Prostate gland (tissue), 2 donors: Measurements from ENCODE around the gene ELL3. TPM values are rescaled to one million over a fixed set of nuclear protein-coding genes. Genes with fewer than 3 reads are reported as not detected.
A peak's percentile ranks its signal among the peaks of the same experiment; 100 is the strongest.

Experiments
- DNase-seq: peaks from one replicate; pipeline ENCODE4 v3.0.0-alpha.2; 2019; ENCODE audit warnings: low spot score
- H3K27ac ChIP-seq, 2 donors: fragments of 200-600 bp; sonication (generic); 2 replicates each; pipeline ENCODE4 v1.5.1; 2017 to 2019
- H3K27me3 ChIP-seq: fragments of 200-600 bp; sonication (generic); replicated peaks from 2 replicates; pipeline ENCODE4 v1.5.1; 2019; ENCODE audit not compliant: insufficient read depth
- H3K36me3 ChIP-seq, 2 donors: fragments of 200-600 bp; sonication (generic); 1 replicate in 1 of 2; 2 replicates in 1 of 2; pipeline versions ENCODE4 v1.5.1 to v1.8.1; 2017 to 2019
- H3K4me1 ChIP-seq: fragments of 200-600 bp; sonication (generic); replicated peaks from 2 replicates; pipeline ENCODE4 v1.5.1; 2019
- H3K4me3 ChIP-seq, 2 donors: fragments of 200-600 bp; sonication (generic); 2 replicates each; pipeline ENCODE4 v1.5.1; 2017 to 2019
- H3K9me3 ChIP-seq: fragments of 200-600 bp; sonication (generic); 2 replicates; pipeline ENCODE4 v1.5.1; 2017
- POLR2A ChIP-seq: fragments of 450-650 bp; IDR thresholded peaks from one replicate; pipeline ENCODE4 v1.6.1; 2016; ENCODE audit warnings: antibody characterized with exemption, mild to moderate bottlenecking
- POLR2AphosphoS5 ChIP-seq: sonication (generic); formaldehyde crosslinking; IDR thresholded peaks from one replicate; pipeline ENCODE4 v1.6.1; 2017; ENCODE audit warnings: antibody characterized with exemption
- WGBS: methylation state at CpG from one replicate; pipeline ENCODE4 v1.1.5; 2018; 5-methylcytosine and 5-hydroxymethylcytosine counted together
- intact Hi-C: fragments of 100-400 bp; cut with DNase I; formaldehyde crosslinking; loops from one replicate; pipeline ENCODE4 v1.14.2; 2022
- total RNA-seq, 2 donors: library from RNA; depleted of rRNA; stranded (reverse); fragments of >200 nt; gene quantifications; one replicate each; pipeline ENCODE4 v1.1.0, GENCODE V29; 2016
- TF ChIP-seq, protein P1 (sequence below), 4 experiments: fragments of 200-600 bp in 2 of 4; fragments of 450-650 bp in 2 of 4; sonication (generic) in 2 of 4; IDR thresholded peaks; 1 replicate in 3 of 4; 2 replicates in 1 of 4; pipeline ENCODE4 v1.5.1; 2016 to 2019; ENCODE audit warnings: antibody characterized with exemption in 4 of 4, mild to moderate bottlenecking in 2 of 4, moderate library complexity in 2 of 4

ELL3 gene
- total RNA-seq, 2 donors from 2014 or later, result 4.7 to 7.7 TPM

DNA sequence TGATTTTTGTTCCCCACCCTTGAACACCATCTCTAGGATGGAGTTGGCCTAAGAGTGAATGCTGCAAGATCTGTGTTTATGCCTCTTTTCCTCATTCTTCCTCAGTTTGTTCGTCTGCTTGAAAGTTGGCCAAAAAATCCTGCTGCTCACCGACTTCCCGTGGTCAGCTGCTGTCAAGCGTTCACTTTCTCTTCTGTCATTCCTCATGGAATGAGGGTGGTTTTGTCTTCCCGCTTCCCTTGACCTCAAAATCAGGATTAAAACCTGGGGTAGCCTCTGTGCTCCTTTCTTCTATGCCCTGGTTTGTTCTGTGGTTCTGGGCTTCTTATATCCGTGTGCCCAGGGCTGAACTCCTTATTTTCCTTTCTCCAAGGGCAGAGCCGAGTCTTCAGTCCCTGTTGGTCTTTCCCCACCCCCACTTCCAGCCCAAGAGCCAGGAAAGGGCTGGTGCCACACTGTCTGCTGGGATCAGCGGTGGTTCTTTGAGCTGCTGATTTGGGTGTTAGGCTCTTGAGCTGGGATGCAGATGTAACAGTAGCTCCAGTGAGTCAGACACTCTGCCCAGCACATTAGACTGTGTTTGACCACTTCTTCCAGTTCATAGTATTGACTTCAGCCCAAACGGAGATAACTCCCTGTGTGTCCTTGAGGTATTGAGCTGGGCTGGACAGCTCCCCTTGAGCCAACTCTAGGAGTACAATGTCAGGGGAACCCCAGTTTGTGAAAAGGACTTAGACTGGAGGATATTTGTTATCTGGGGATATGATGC is 17.7 kb upstream of the ELL3 start:
- Histone ChIP-seq H3K27me3 (no peaks in the 10 kb centered on the region), H3K9me3 (no peaks in the 10 kb centered on the region), H3K4me1 (peaks cover 31% of the 10 kb centered on the region), H3K27ac (peak overlapping the region; percentile 99), H3K4me3 (peak overlapping the region in 1 of 2 donors; percentile 89), H3K36me3 (peaks cover 4 to 5% of the 10 kb centered on the region in 2 donors)
- TF ChIP-seq POLR2AphosphoS5 (no peak), POLR2A (no peak)
- TF ChIP-seq, protein P1, sequence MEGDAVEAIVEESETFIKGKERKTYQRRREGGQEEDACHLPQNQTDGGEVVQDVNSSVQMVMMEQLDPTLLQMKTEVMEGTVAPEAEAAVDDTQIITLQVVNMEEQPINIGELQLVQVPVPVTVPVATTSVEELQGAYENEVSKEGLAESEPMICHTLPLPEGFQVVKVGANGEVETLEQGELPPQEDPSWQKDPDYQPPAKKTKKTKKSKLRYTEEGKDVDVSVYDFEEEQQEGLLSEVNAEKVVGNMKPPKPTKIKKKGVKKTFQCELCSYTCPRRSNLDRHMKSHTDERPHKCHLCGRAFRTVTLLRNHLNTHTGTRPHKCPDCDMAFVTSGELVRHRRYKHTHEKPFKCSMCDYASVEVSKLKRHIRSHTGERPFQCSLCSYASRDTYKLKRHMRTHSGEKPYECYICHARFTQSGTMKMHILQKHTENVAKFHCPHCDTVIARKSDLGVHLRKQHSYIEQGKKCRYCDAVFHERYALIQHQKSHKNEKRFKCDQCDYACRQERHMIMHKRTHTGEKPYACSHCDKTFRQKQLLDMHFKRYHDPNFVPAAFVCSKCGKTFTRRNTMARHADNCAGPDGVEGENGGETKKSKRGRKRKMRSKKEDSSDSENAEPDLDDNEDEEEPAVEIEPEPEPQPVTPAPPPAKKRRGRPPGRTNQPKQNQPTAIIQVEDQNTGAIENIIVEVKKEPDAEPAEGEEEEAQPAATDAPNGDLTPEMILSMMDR (IDR thresholded peaks at IDR 0.05), result no peak
- intact Hi-C loops, result no loop called here
- WGBS, result 86% methylated on average over 9 of the region's 9 CpGs
- DNase-seq, result no peak

DNA sequence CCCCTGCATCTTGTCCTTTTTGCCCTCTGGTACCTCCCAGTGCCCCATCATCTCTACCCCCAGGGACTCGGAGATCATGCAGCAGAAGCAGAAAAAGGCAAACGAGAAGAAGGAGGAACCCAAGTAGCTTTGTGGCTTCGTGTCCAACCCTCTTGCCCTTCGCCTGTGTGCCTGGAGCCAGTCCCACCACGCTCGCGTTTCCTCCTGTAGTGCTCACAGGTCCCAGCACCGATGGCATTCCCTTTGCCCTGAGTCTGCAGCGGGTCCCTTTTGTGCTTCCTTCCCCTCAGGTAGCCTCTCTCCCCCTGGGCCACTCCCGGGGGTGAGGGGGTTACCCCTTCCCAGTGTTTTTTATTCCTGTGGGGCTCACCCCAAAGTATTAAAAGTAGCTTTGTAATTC is 16.9 kb upstream of the ELL3 start:
- peaks cover 4 to 5% of the 10 kb centered on the region in 2 donors for H3K36me3 ChIP-seq
- no peak for DNase-seq
- intact Hi-C loops, result no loop called here
- H3K27ac ChIP-seq, result peak overlapping the region; percentile 99
- no peaks in the 10 kb centered on the region for H3K9me3 ChIP-seq
- 79% methylated on average over 10 of the region's 10 CpGs for WGBS
- H3K4me1 ChIP-seq, result peaks cover 26% of the 10 kb centered on the region
- H3K4me3 ChIP-seq, result peak overlapping the region; percentile 89 to 98
- H3K27me3 ChIP-seq, result no peaks in the 10 kb centered on the region
- TF ChIP-seq POLR2A (no peak), POLR2AphosphoS5 (no peak)
- TF ChIP-seq, protein P1 (IDR thresholded peaks at IDR 0.05), result no peak

DNA sequence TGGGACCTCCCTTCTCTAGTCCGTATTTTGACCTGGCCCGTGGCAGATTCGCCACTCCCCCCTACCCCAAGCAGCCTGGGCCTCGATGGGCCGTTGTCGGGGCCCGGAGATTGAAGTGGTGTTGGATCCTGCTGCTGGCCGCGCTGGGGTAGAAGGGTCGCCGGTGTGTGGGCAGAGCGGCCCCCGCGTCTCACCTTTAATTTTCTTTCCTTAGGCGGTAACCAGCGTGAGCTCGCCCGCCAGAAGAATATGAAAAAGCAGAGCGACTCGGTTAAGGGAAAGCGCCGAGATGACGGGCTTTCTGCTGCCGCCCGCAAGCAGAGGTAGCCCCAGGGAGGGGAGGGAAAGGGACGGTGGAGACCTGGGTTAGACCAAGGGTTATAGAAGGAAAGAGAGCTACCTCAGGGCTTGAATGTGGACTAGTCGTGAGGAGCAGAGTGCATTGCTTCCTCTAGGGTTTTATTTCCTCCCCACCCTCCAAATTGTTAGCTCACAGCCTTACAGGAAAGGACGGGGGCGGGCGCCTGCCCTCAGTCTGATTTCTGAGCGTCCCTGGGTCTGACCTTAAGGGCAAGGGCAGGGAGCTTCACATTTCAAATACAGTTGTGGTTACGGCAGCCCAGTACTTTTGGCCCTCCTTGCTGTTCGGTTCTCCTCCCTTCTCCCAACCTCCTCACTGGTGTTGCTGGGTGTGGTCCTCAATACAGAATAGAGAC is 16.2 kb upstream of the ELL3 start:
- intact Hi-C loops, result no loop called here
- Histone ChIP-seq H3K27me3 (no peaks in the 10 kb centered on the region), H3K4me3 (peak overlapping the region; percentile 89 to 98), H3K36me3 (peaks cover 4 to 5% of the 10 kb centered on the region in 2 donors), H3K4me1 (peaks cover 22% of the 10 kb centered on the region), H3K27ac (peak overlapping the region; percentile 99), H3K9me3 (no peaks in the 10 kb centered on the region)
- TF ChIP-seq POLR2A (peak; percentile 52), POLR2AphosphoS5 (no peak)
- TF ChIP-seq, protein P1 (IDR thresholded peaks at IDR 0.05), result no peak
- DNase-seq, result no peak
- 1% methylated on average over 33 of the region's 33 CpGs for WGBS

DNA sequence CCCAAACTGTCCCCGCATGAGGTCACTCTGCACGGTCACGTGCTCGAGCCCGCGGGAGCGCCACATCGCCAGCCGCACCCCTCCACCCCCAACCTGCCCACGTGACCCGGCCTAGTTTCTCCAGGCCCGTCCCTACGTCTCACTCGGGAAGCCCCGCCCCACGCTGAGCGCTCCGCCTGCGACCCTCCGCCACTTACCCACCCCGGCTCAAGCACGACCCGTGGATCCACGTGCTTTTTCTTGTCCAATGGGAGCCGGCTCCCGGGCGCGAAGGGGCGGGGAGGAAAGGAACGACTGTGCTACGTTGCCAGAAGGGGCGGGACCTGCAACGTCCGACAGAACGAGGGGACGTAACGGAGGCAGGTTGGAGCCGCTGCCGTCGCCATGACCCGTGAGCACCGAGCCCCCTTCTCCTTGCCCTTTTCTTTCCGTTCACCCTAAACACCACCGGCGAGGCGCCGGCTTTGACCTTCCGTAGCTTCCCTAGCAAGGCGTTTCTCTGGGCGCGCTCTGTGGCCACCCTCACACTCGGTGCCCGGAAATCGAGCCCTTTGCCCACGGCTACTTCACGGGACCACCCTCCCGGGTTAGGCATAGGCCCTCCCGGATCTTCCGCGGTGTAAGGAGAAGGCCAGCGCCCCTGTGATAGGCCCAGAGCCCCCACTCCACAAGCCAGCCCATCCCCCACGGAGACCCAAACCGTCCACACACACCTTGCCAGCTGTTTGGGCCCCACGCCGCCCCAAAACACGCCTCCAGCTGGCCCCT is 15.4 kb upstream of the ELL3 start, which contains the start of gene SERF2:
TSS of gene SERF2 (plus strand) at position 328 of the 768 bp plus-strand sequence. CDS start at position 385, 57 bp downstream.
- peak; percentile 100 for DNase-seq
- WGBS, result under 1% methylated on average over 66 of the region's 66 CpGs
- H3K27ac ChIP-seq, result peak within 1 kb of the TSS; percentile 99

More for the DNA sequence above, 15.4 kb upstream of the ELL3 start, which contains the start of gene SERF2:
- Histone ChIP-seq H3K27me3 (no peaks in the 10 kb centered on the region), H3K4me1 (peaks cover 21% of the 10 kb centered on the region), H3K4me3 (peak within 1 kb of the TSS; percentile 89 to 98), H3K9me3 (no peaks in the 10 kb centered on the region), H3K36me3 (peaks cover 4 to 5% of the 10 kb centered on the region in 2 donors)
- intact Hi-C loops, result no loop called here
- TF ChIP-seq, protein P1 (IDR thresholded peaks at IDR 0.05), result no peak
- TF ChIP-seq POLR2AphosphoS5 (peak; percentile 99), POLR2A (peak; percentile 99)
